ENCODE results near the gene ECI1.

DNA sequence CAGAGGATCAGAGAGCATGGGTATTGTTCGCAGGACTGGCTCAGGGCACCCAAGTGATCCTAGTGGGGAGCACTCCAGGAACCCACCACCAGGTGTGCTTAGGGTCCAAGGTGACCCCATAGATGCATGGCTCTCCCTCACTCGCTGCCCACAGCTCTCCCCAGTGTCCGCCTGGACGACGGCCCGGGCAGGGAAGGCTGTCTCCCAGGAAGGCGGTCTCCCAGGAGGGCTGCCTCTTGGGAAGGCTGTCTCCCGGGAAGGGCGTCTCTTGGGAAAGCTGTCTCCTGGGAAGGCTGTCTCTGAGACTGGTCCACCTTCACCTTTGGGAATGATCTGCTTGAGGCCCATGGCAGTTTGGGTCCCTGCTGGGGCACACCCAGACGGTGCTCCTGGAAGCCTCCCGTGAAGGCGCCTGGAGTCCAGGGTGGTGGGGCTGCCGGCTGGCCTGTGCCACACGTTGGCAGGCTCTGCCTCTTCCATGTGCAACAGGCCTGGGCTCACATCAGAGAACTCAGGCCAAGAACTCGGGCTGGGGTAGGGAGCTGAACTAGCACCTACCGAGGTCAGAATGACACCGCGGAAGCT, 5.0 kb downstream of the ECI1 start:
- TF ChIP-seq POLR2A (IDR thresholded peaks at IDR 0.05) (no peak), POLR2AphosphoS5 (IDR thresholded peaks at IDR 0.05) (no peak)
- TF ChIP-seq, protein P1, sequence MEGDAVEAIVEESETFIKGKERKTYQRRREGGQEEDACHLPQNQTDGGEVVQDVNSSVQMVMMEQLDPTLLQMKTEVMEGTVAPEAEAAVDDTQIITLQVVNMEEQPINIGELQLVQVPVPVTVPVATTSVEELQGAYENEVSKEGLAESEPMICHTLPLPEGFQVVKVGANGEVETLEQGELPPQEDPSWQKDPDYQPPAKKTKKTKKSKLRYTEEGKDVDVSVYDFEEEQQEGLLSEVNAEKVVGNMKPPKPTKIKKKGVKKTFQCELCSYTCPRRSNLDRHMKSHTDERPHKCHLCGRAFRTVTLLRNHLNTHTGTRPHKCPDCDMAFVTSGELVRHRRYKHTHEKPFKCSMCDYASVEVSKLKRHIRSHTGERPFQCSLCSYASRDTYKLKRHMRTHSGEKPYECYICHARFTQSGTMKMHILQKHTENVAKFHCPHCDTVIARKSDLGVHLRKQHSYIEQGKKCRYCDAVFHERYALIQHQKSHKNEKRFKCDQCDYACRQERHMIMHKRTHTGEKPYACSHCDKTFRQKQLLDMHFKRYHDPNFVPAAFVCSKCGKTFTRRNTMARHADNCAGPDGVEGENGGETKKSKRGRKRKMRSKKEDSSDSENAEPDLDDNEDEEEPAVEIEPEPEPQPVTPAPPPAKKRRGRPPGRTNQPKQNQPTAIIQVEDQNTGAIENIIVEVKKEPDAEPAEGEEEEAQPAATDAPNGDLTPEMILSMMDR (IDR thresholded peaks at IDR 0.05) = no peak
